NCI-H774 (cell line): ENCODE data around the gene SLC50A1.
"Not testable (repeated sequence)": the region's sequence is repeated elsewhere in the genome, so short reads cannot be mapped to it uniquely, and the experiment has no call there.

ENCODE experiments used
- DNase-seq: peaks from one replicate; lab custom pipeline; 2025; lab: John Stamatoyannopoulos, UW

The SLC50A1 gene

DNA sequence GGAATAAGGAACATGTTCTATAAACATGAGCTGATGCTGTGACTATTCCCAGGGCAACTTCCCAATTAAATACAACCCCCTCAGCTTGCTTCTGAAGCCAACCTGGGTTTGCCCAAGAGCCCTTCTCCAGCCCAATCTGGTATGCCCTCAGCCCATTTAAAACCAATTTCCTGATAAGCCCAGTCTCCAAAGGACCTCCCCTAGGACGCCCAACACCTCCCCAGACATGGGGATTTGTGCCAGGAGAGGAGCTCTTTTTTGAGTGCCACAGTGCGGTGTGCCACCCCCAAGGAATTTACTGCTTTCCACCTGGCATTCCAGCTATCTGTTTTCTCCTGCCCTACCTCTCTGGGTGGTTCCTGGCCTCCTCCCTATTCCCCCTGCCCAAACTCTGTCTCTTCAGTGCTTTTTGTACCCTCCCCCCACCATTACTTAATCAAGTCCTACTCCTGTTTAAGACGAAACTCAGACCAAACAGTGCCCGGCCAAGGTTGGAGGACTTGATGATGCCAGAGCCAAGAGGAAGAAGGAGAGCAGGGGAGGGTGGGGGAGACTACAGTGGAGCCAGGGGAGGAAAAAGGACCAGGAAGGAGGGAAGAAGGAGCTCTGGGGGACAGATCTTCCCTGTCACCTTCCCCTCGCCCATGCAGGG, 19.4 kb upstream of the SLC50A1 start:
- no peak for DNase-seq

DNA sequence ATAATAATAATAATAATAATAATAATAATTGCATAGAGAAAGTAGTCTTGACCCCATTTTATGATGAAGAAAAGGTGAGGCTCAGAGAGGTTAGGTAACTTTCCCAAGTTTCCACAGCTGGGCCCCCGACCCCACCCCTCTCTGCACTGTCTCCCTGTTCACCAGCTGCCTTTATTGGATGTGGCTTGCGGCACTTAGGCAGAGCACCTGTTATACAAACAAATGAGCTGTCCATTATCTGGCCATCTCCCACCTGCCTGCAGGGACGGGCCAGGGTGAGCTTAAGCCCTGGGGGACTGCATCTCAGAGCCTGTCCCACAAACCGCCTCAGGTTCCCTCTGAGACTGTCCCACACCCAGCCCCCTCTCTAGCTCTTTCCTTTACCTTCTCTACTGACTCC, 18.0 kb upstream of the SLC50A1 start:
- peak; percentile 22 for DNase-seq

- DNase-seq, result not testable (repeated sequence)
Measured at GRCh38 chr1:155118090-155118489, 17.6 kb upstream of the SLC50A1 start.

- DNase-seq, result no peak
Measured at GRCh38 chr1:155120253-155120652, 15.4 kb upstream of the SLC50A1 start.

DNA sequence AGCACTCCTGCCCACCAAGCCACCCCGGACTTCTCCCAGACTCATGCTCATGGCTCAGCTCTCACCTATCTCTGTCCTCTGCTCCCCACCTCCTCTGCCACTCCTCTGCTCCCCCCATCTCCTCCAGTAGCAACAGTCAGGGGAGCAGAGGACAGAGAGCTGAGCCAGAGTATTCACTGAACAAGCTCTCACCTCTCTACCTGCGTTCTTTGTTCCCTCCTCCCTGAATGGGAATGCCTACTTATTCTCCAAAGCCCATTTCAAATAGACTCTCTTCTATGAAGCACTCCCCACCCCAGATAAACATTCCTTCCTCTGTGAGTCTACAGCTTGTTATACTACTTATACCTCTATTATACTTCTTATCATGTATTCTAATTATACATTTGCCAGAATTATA, 14.4 kb upstream of the SLC50A1 start:
- no peak for DNase-seq

GRCh38 chr1:155122308-155122707, 13.3 kb upstream of the SLC50A1 start:
- no peak for DNase-seq

DNA sequence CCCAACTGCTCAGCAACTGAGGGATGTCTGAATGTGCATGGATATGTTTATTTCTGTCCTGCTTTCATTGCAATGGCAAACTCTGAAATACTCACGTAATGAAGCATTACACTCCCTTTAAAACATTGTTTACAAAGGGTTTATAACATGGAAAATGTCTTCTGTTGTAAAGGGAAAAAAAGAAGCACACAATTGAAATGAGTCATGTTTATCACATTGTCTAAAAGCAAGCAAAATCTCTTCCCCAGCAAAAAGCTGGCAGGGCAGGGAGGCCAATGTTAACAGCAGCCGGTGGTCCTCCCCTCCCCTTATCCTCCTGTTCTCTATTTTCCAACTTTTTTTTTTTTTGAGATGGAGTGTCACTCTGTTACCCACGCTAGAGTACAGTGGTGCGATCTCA, 11.9 kb upstream of the SLC50A1 start:
- no peak for DNase-seq

- DNase-seq, result no peak
Measured at GRCh38 chr1:155124503-155125463, 10.9 kb upstream of the SLC50A1 start.

- DNase-seq, result no peak
Measured at GRCh38 chr1:155125511-155125945, 10.1 kb upstream of the SLC50A1 start.

GRCh38 chr1:155125946-155126555, 9.6 kb upstream of the SLC50A1 start:
- DNase-seq, result no peak

- DNase-seq, result no peak
Measured at GRCh38 chr1:155126556-155127104, 9.0 kb upstream of the SLC50A1 start.

DNA sequence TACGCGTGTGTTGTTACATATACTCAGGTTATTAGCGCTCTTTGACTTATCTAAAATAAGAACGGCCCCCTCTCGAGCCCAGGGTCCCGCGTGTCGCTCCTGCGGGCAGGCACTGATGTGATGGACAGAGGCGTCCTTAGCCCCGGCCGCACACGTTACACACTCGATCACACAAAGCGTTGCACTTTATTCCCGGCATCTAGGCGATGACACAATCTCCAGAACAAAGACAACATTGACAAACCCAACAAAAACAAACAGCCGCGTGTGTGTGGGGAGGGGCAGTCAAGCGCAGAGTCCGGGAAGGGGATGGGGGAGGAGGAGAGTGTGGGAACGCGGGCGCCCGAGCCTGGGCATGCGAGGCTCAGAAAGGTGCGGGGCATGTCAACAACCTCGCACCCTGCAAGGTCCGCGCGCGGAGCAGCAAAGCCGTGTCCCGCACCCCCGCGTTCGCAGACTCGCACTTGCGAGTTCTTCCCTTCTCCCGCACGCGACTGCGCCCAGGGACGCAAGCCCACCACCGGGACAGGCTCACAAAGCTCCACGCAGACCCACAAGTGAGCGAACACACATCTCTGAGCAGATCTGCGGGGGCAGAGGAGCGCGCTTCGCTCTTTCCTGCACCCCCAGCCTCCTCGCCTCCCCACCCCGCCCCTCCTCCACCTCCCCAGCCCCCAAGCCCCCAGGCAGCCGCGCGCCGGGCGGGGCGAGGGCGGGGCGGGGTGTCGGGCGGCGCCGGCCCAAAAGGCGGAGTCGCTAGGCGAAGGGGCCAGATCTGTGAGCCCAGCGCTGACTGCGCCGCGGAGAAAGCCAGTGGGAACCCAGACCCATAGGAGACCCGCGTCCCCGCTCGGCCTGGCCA, 8.3 kb upstream of the SLC50A1 start, which contains the start of gene EFNA1:
Gene EFNA1, plus strand, starts transcription at position 772 of the 862 bp plus-strand sequence. CDS start 102 bp downstream, outside the sequence.
- peak; percentile 52 for DNase-seq

DNA sequence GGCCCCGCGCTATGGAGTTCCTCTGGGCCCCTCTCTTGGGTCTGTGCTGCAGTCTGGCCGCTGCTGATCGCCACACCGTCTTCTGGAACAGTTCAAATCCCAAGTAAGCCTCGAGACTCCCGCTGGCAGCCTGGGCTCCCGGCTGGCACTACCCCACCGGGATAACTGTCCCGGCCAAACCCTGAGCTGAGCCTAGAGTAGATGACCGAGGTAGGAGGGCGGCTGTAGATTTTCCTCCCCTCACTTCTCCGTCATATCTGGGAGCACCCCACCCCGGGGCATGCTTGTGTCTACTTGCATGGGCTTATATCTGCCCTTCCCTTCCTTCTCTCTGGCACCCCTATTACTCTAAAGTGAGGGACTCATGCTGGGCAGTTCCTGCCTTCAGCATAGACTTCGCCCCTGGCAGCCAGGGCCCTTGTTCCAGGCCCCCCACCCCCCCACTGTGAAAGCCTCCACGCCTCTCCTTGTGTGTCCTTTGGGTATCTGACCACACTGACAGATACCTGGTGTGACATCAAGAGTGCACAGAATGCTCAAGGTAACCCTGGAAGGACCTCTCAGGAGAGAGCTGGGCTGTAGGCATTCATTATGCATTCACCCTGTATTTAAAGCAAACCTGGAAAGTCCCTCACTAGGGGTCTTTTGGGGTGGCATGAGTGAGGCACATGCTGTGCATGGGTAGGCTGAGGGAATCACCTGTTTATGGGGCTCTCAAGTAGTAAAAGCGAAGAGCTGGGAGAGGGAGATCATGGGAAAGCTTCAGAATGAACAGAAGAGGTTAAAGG, 7.5 kb upstream of the SLC50A1 start:
- no peak for DNase-seq

DNA sequence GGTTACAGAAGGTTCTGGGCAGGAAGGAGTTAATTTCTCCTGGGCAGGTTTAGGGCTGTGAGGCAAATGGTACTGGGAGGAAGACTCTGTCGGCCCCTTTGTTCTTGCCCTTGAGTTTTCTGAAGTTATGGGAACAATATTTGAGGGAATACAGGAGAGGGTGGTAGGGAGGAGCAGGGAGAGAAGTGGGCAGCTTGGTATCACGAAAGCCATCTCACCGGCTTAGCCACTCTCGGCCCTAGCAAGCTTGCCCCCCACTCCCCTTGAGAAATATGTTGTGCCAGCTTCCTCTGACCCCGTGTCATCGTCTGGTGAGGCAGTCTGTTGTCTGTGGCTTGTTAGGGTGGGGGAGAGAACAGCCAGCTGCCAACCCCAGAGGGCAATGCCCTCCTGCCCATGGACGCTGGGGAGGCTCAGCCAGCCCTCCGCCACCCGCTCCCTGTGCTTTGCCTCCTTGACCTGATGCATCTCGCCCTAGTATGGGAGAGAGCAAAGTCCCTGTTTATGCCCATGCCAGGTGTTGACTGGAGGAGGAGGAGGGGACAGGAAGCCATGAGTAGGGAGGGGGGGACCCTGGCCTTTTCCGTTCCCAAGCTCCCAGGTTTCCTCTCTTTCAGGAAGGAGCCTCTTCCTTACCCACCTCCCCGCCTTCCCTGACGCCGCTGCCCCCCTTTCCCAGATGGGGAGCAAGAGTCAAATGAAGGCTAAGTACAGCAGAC, 6.7 kb upstream of the SLC50A1 start:
- DNase-seq, result no peak

DNA sequence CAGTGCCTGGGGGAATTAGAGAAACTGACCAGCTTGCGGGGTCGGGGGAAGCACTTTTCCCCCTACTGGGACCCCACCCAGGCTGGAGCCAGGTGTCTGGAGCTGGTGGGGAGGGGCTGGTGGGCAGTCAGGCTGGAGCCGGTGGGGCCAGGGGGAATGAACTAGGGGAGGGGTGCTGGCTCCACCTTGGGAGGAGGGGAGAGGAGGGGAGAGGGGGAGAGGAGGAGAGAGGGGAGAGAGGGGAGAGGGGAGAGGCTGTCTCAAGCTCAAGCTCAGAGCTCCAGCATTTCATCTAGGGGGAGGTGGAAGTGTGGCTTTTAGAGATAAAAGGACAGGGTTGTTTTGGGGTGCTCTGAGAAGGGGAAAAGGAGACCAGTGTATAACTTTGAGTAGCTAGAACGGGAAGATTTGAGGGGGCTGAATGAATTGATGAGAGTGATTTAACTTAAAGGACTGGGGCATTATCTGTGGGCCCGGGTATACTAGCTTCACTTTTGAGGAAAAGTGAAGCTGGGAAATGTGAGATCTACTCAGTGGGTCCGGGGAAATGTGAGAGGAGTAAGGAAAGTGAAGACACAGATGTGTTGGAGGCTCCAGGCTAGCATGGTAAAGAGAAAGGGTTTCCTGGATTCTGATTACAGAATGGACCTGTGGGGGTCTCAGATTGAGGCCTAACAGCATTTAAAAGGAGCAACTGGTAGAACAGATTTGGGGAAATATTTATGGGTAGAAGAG, 5.2 kb upstream of the SLC50A1 start:
- DNase-seq, result no peak

GRCh38 chr1:155131285-155131684, 4.4 kb upstream of the SLC50A1 start:
- no peak for DNase-seq

- no peak for DNase-seq
Measured at GRCh38 chr1:155131856-155132255, 3.8 kb upstream of the SLC50A1 start.

- DNase-seq, result no peak
Measured at GRCh38 chr1:155133799-155134281, 1.8 kb upstream of the SLC50A1 start.

GRCh38 chr1:155134322-155134721, 1.3 kb upstream of the SLC50A1 start:
- no peak for DNase-seq
